ENCODE measurements around the gene TBL2. TPM values are rescaled to one million over a fixed set of nuclear protein-coding genes. Genes with fewer than 3 reads are reported as not detected.
"Not testable (repeated sequence)": the region's sequence is repeated elsewhere in the genome, so short reads cannot be mapped to it uniquely, and the experiment has no call there.

The TBL2 gene
- polyA plus RNA-seq, 6 donors from 2014 or later, result 15.6 to 34.0 (median 21.3) TPM

DNA sequence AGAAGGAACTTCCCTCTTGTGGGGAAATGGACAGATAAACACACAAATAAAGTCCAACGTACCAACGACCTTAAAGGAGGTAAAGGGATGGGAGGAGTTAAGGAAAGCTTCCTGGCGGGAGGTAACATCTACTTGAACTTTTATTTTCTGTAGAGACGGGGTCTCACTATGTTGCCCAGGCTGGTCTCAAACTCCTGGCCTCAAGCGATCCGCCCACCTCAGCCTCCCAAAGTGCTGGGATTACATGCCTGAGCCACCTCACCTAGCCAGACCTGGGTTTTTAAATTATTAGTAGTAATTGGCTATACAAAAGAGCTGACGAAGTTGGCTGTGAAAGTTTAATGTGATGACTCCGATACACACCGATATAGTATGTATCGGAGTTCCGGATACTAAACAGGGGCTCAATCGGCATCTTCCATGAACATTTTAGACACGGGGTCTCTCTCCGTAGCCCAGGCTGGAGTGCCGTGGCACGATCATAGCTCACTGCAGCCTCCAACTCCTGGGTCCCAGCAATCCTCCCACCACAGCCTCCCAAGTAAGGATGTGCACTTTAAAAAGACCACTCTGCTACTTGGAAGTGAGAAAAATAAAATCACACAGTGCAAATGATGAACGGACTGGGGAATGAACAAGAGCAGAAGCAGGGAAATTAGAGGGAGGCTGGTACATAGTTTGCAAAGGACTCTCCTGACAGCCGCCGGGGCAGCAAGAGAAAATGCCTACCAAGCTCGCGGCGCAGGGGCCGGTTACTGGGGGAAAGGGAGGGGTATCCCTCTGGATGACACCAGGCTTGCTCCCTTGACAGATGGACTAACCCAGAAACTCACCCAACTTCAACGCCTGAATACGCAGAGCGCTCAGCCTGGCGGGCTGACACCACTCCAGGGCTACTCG lies 21.9 kb downstream of the TBL2 start:
- Mint-ChIP-seq H3K4me1 (peaks cover 18 to 33% (median 31%) of the 10 kb centered on the region in 3 donors), H3K4me3 (peak overlapping the region; percentile 84 to 94 (median 92))

GRCh38 chr7:73555411-73555982 lies 22.9 kb downstream of the TBL2 start:
- DNase-seq, result no peak
- ATAC-seq (ENCODE audit: low read depth in 2 of 2), result no peak
- peaks cover 18 to 33% (median 29%) of the 10 kb centered on the region in 3 donors for H3K4me1 Mint-ChIP-seq
- peak overlapping the region; percentile 37 to 97 (median 88) for H3K27ac Mint-ChIP-seq
- H3K9me3 Mint-ChIP-seq, result no peaks in the 10 kb centered on the region
- no peaks in the 10 kb centered on the region for H3K27me3 Mint-ChIP-seq
- H3K4me3 Mint-ChIP-seq, result peak overlapping the region; percentile 84 to 94 (median 92)
- H3K36me3 Mint-ChIP-seq, result peaks cover 0 to 4% of the 10 kb centered on the region in 2 donors

More for the DNA sequence above, 21.9 kb downstream of the TBL2 start:
- Mint-ChIP-seq H3K27me3 (no peaks in the 10 kb centered on the region), H3K36me3 (no peaks in the 10 kb centered on the region), H3K27ac (peak overlapping the region; percentile 91 to 98 (median 96)), H3K9me3 (no peaks in the 10 kb centered on the region)
- ATAC-seq (ENCODE audit: low read depth in 2 of 2), result no peak
- DNase-seq, result no peak

GRCh38 chr7:73550093-73550492 lies 28.3 kb downstream of the TBL2 start:
- H3K36me3 Mint-ChIP-seq; ATAC-seq (ENCODE audit: low read depth in 2 of 2); H3K4me3 Mint-ChIP-seq; H3K27me3 Mint-ChIP-seq; H3K9me3 Mint-ChIP-seq; DNase-seq: not testable (repeated sequence)
- H3K4me1 Mint-ChIP-seq, result peaks cover 22 to 32% (median 25%) of the 10 kb centered on the region in 3 donors
- H3K27ac Mint-ChIP-seq, result peak overlapping the region in 1 of 6 donors; percentile 45

DNA sequence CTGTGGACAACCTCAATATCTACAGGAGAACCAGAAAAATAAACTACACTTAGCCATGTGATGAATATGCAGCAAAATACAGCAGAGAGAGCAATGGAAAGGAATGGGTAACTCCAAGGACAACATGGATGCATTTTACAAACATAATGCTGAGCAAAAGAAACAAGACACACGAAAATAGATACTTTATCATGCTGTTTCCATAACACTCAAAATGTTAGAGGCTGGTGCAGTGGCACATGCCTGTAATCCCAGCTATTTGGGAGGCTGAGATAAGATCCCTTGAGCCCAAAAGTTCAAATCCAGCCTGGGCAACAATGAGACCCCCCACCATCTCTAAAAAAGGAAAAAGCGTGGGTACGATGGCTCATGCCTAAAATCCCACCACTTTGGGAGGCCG lies 29.2 kb downstream of the TBL2 start:
- no peak overlapping the region for H3K4me3 Mint-ChIP-seq
- no peaks in the 10 kb centered on the region for H3K9me3 Mint-ChIP-seq
- no peak for ATAC-seq (ENCODE audit: low read depth in 2 of 2)
- peaks cover 0 to 4% of the 10 kb centered on the region in 2 donors for H3K36me3 Mint-ChIP-seq
- no peaks in the 10 kb centered on the region for H3K27me3 Mint-ChIP-seq
- H3K27ac Mint-ChIP-seq, result peak overlapping the region in 2 of 6 donors; percentile 45 to 56
- DNase-seq, result no peak
- peaks cover 22 to 23% (median 22%) of the 10 kb centered on the region in 3 donors for H3K4me1 Mint-ChIP-seq

- H3K27me3 Mint-ChIP-seq, result no peaks in the 10 kb centered on the region
- no peak overlapping the region for H3K4me3 Mint-ChIP-seq
- no peak for DNase-seq
- peaks cover 22 to 28% (median 22%) of the 10 kb centered on the region in 3 donors for H3K4me1 Mint-ChIP-seq
- H3K36me3 Mint-ChIP-seq, result peaks cover 0 to 4% of the 10 kb centered on the region in 2 donors
- ATAC-seq (ENCODE audit: low read depth in 2 of 2), result no peak
- H3K9me3 Mint-ChIP-seq, result no peaks in the 10 kb centered on the region
- peak overlapping the region in 1 of 6 donors; percentile 11 for H3K27ac Mint-ChIP-seq
Measured at GRCh38 chr7:73547841-73548240, 30.5 kb downstream of the TBL2 start.

DNA sequence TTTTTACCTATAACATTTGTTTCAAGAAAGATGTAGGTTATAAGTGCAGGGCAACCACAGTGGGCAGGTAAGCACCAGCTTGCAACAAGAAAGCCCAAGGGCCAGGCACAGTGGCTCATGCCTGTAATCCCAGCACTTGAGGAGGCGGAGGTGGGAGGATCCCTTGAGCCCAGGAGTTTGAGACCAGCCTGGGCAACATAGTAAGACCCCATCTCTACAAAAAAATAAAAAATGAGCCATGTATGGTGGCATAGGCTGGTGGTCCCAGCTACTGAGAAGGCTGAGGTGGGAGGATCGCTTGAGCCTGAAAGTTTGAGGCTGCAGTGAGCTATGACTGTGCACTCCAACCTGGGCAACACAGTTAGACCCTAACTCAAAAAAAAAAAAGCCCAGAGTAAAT lies 33.7 kb downstream of the TBL2 start:
- no peaks in the 10 kb centered on the region for H3K27me3 Mint-ChIP-seq
- H3K9me3 Mint-ChIP-seq, result no peaks in the 10 kb centered on the region
- DNase-seq (no peak), ATAC-seq (ENCODE audit: low read depth in 2 of 2) (no peak)
- H3K27ac Mint-ChIP-seq, result peak overlapping the region in 1 of 6 donors; percentile 71
- peaks cover 8 to 14% of the 10 kb centered on the region in 2 donors for H3K36me3 Mint-ChIP-seq
- H3K4me1 Mint-ChIP-seq, result peaks cover 20 to 32% (median 21%) of the 10 kb centered on the region in 3 donors
- no peak overlapping the region for H3K4me3 Mint-ChIP-seq

DNA sequence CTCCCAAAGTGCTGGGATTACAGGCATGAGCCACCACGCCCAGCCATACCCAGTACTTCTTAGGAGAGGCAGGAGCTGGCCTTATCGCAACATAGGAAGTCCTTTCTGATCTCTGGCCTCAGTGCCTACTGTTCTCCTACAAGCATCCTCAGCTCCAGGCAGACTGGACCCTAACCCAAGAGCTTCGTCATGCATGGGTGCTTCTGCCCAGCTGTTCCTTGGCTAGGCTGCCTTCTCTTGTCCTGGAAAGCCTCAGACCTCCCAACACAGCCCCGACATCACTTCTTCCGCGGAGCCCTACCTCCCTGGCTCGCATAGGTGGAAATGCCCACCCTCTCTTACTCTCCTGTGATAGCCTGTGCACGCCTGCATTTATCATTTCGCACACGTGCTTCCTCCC lies 36.7 kb downstream of the TBL2 start:
- DNase-seq, result no peak
- no peak for ATAC-seq (ENCODE audit: low read depth in 2 of 2)
- no peaks in the 10 kb centered on the region for H3K9me3 Mint-ChIP-seq
- peaks cover 12 to 15% (median 13%) of the 10 kb centered on the region in 3 donors for H3K4me1 Mint-ChIP-seq
- peaks cover 13 to 21% of the 10 kb centered on the region in 2 donors for H3K36me3 Mint-ChIP-seq
- no peaks in the 10 kb centered on the region for H3K27me3 Mint-ChIP-seq
- peak overlapping the region in 1 of 8 donors; percentile 19 for H3K4me3 Mint-ChIP-seq
- H3K27ac Mint-ChIP-seq, result peak overlapping the region in 3 of 6 donors; percentile 32 to 64 (median 61)

DNA sequence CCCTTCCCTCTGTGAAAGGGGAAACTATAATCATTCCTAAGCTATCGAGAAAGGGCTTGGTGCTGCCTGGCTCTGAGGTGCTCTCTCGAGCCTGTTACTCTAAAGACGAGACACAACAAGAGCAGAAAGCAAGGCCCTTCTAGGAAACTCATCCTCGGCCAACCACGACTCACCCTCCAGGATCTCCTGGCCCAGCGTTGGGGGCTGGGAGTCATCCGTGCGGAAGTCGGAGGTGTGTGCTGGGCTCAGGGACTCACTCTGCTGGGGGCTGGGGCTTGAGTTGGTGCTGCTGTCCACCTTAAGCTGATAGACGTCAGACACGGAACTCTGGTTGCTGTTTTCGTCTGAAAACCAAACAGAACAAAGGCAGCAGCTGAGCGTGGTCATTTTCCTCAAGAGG lies 38.7 kb downstream of the TBL2 start:
- DNase-seq (no peak), ATAC-seq (ENCODE audit: low read depth in 2 of 2) (no peak)
- H3K4me1 Mint-ChIP-seq, result peaks cover 3 to 11% (median 7%) of the 10 kb centered on the region in 3 donors
- peaks cover 13 to 21% of the 10 kb centered on the region in 2 donors for H3K36me3 Mint-ChIP-seq
- no peak overlapping the region for H3K4me3 Mint-ChIP-seq
- H3K9me3 Mint-ChIP-seq, result no peaks in the 10 kb centered on the region
- no peaks in the 10 kb centered on the region for H3K27me3 Mint-ChIP-seq
- peak overlapping the region in 1 of 6 donors; percentile 81 for H3K27ac Mint-ChIP-seq

DNA sequence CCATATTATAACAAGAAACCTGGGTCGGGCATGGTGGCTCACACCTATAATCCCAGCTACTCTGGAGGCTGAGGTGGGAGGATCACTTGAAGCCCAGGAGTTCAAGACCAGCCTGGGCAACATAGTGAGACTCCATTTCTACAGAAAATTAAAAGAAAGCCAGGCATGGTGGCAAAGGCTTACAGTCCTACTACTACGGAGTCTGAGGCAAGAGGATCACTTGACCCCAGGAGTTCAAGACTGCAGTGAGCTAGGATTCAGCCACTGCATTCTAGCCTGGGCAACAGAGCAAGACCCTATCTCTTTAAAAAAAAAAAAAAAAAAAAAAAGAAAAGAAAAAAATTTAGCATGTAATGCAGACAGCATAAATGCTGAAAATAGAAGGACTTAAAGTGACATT lies 39.9 kb downstream of the TBL2 start:
- peak overlapping the region in 1 of 6 donors; percentile 64 for H3K27ac Mint-ChIP-seq

DNA sequence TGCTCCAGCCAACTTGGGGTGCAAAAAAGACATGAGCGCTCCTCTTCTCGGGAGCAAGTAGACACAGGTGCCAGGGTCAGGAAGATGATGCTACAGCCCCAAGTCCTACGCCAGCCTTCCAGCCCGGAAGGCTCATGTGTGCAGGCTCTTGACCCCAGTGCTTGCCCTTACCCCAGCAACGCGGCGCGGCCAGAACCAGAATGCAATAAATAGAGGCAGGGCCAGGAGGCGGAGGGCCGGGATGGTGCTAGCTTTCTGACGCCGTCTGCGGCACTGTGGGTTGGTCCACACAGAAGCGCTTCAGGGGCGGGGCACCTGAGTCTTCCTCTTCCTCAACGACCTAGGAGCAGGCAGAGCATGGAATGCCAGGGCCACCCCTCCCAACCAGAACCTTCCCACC lies 41.3 kb downstream of the TBL2 start:
- no peak for DNase-seq
- H3K27ac Mint-ChIP-seq, result peak overlapping the region in 3 of 6 donors; percentile 52 to 89 (median 74)
- no peaks in the 10 kb centered on the region for H3K27me3 Mint-ChIP-seq
- no peak for ATAC-seq (ENCODE audit: low read depth in 2 of 2)
- H3K4me1 Mint-ChIP-seq, result peaks cover 3 to 7% (median 4%) of the 10 kb centered on the region in 3 donors
- H3K9me3 Mint-ChIP-seq, result no peaks in the 10 kb centered on the region
- no peak overlapping the region for H3K4me3 Mint-ChIP-seq
- peaks cover 13 to 19% of the 10 kb centered on the region in 2 donors for H3K36me3 Mint-ChIP-seq

More for the DNA sequence above, 39.9 kb downstream of the TBL2 start:
- DNase-seq; H3K27me3 Mint-ChIP-seq; H3K9me3 Mint-ChIP-seq; H3K4me3 Mint-ChIP-seq; H3K4me1 Mint-ChIP-seq; ATAC-seq (ENCODE audit: low read depth in 2 of 2): not testable (repeated sequence)
- H3K36me3 Mint-ChIP-seq, result peaks cover 13 to 21% of the 10 kb centered on the region in 2 donors

- Mint-ChIP-seq H3K27ac (peak overlapping the region in 1 of 6 donors; percentile 89), H3K36me3 (peaks cover 10 to 14% of the 10 kb centered on the region in 2 donors)
Measured at GRCh38 chr7:73536479-73536878, 41.9 kb downstream of the TBL2 start.

GRCh38 chr7:73535918-73536317 lies 42.5 kb downstream of the TBL2 start:
- H3K9me3 Mint-ChIP-seq; ATAC-seq (ENCODE audit: low read depth in 2 of 2); H3K4me1 Mint-ChIP-seq; H3K4me3 Mint-ChIP-seq; H3K36me3 Mint-ChIP-seq; DNase-seq; H3K27ac Mint-ChIP-seq; H3K27me3 Mint-ChIP-seq: not testable (repeated sequence)

More at GRCh38 chr7:73536479-73536878, 41.9 kb downstream of the TBL2 start:
- no peaks in the 10 kb centered on the region for H3K9me3 Mint-ChIP-seq
- no peaks in the 10 kb centered on the region for H3K27me3 Mint-ChIP-seq
- DNase-seq, result no peak
- no peak for ATAC-seq (ENCODE audit: low read depth in 2 of 2)
- no peak overlapping the region for H3K4me3 Mint-ChIP-seq
- H3K4me1 Mint-ChIP-seq, result peaks cover 0 to 4% (median 3%) of the 10 kb centered on the region in 3 donors

GRCh38 chr7:73533742-73534141 lies 44.6 kb downstream of the TBL2 start:
- Mint-ChIP-seq H3K4me3 (no peak overlapping the region), H3K27me3 (no peaks in the 10 kb centered on the region), H3K4me1 (peaks cover 0 to 4% (median 3%) of the 10 kb centered on the region in 3 donors), H3K36me3 (peaks cover 5 to 8% of the 10 kb centered on the region in 2 donors), H3K9me3 (no peaks in the 10 kb centered on the region), H3K27ac (peak overlapping the region in 1 of 6 donors; percentile 51)
- DNase-seq, result no peak
- no peak for ATAC-seq (ENCODE audit: low read depth in 2 of 2)

Data from naive B cell (primary cell).